ENCODE results near the gene TPPP.

The TPPP gene

DNA sequence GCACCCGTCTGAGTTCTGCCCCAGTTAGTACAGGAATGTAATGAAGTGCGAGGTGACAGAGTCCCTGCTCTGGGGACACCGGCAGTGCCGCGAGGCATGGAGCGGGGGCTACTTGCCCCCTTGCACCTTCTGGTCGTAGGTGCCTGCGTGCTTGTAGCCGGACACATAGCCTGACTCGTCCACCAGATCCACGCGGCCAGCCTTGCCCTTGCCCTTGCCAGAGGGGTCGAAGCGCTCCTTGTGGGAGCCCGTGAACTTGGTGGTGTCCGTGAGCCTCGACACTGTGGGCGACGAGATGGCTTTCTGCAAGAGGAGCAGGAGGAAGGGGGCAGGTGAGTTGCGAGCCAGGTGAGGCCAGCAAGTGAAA, 28.2 kb downstream of the TPPP start:
- Histone ChIP-seq H3K36me3 (ENCODE audit: insufficient read depth, insufficient read length, low read length) (peaks cover 72% of the 10 kb centered on the region), H3K9ac (ENCODE audit: insufficient read length, low read depth) (no peak overlapping the region), H3K4me3 (ENCODE audit: insufficient read length, low read depth) (no peak overlapping the region), H3K4me1 (ENCODE audit: insufficient read depth, insufficient read length) (peaks cover 5% of the 10 kb centered on the region), H3K9me3 (ENCODE audit: insufficient read depth, low read length) (no peaks in the 10 kb centered on the region), H3K27me3 (ENCODE audit: insufficient read depth, insufficient read length) (no peaks in the 10 kb centered on the region)
- TF ChIP-seq SUZ12 (IDR thresholded peaks at IDR 0.05; ENCODE audit: extremely low read depth, insufficient read depth, insufficient read length) (no peak), ZNF274 (IDR thresholded peaks at IDR 0.05; ENCODE audit: low read depth, low read length) (no peak), YY1 (IDR thresholded peaks at IDR 0.05; ENCODE audit: insufficient read depth, insufficient read length) (no peak)
- no peak for DNase-seq (ENCODE audit: low read depth, low spot score)

DNA sequence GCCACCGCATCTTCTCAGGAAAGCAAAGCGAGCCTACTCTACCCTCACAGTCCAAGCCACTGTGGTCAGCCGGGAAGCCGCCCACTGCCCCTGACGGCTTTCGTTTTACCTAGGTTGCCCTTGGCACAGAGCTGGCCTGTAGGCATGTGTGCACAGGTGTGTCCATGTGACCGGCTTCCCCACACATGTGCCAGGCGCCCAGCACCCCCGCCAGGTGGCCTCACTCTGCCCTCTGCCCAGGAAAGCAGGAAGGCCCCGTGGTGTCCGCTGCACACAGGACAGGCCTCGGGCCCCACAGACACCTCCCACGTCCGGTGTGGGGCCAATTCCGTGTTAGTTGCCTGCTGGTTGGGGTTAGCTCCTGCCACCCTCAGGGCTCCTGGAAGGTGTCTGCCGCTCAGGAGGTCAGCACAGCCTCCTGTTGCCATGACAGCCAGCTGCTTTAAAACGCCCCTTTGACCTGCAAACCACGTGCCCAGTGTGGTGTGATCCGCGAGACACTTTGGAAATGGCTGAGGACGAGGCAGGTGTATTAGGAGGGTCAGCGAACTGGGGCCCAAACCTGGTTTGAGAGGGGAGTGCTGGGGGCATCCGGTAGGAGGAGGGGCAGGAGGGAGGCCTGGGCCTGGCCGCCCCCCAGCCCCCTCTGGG, 28.7 kb downstream of the TPPP start:
- H3K4me3 ChIP-seq (ENCODE audit: insufficient read length, low read depth): no peak overlapping the region
- peaks cover 77% of the 10 kb centered on the region for H3K36me3 ChIP-seq (ENCODE audit: insufficient read depth, insufficient read length, low read length)
- H3K27me3 ChIP-seq (ENCODE audit: insufficient read depth, insufficient read length): no peaks in the 10 kb centered on the region
- no peak overlapping the region for H3K9ac ChIP-seq (ENCODE audit: insufficient read length, low read depth)
- peaks cover 3% of the 10 kb centered on the region for H3K4me1 ChIP-seq (ENCODE audit: insufficient read depth, insufficient read length)
- TF ChIP-seq ZNF274 (IDR thresholded peaks at IDR 0.05; ENCODE audit: low read depth, low read length) (no peak), YY1 (IDR thresholded peaks at IDR 0.05; ENCODE audit: insufficient read depth, insufficient read length) (no peak), SUZ12 (IDR thresholded peaks at IDR 0.05; ENCODE audit: extremely low read depth, insufficient read depth, insufficient read length) (no peak)
- H3K9me3 ChIP-seq (ENCODE audit: insufficient read depth, low read length): no peaks in the 10 kb centered on the region
- no peak for DNase-seq (ENCODE audit: low read depth, low spot score)

DNA sequence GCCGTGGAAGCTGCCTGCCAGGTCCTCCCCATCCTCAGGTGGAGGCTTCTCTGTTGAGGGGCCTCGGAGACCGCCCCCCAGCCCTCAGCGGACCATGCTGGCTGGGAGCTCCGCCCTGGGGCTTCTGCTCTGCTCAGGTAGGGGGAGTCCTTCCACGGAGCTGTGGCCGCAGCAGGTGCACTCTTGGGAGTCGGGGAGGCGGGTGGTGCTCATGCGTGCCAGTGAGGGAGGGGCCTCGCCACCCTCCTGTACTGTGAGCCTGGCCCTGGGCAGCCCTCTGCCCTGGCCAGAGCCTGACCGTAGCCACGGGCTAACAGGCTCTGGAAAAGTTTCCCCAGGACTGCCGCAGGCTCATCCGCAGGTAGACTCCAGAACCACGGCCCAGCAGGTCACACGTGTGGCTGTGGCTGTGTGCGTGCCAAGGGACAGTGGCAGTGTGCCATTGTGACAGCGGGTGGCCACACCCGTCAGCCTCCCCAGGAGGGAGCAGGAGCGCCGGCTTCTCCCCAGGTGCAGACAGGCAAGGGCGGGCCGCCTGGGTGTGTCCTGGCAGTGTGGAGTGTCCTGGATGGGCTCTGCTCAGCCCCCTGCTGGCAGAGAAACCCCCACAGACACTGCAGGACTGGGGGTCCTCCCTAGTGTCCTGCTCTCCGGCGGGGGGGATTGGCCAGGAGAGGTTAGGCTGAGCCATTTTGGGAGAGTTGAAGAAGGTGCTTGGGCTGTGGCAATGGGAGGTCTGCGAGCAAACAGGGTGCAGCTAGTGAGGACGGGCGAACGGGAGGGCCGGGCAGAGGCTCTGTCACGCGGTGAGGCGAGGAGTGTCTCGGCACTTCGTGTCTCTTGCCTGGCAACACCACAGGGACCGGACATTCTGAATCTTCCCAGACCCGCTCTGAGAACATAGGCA, 29.5 kb downstream of the TPPP start:
- peaks cover 82% of the 10 kb centered on the region for H3K36me3 ChIP-seq (ENCODE audit: insufficient read depth, insufficient read length, low read length)

DNA sequence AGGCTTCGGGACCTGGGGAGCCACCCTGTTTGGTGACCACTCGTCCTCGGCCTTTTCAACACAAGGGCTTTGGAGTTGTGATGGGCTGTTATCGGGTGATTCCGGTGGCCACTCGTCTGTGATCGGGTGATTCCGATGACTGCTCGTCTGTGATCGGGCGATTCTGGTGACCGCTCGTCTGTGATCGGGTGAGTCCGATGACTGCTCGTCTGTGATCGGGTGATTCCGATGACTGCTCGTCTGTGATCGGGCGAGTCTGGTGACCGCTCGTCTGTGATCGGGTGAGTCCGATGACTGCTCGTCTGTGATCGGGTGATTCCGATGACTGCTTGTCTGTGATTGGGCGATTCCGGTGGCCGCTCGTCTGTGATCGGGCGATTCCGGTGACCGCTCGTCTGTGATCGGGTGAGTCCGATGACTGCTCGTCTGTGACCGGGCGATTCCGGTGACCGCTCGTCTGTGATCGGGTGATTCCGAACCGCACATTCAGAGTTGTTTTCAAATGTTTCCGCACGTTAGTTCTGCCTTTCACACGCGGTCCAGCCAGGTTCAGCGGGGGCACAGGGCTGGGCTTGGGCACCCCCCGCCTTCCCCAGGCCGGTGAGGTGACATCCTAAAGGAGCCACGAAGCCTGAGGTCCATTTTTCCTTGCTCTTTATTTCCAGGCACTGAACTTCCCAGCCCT, 30.3 kb downstream of the TPPP start:
- H3K9me3 ChIP-seq (ENCODE audit: insufficient read depth, low read length): no peaks in the 10 kb centered on the region
- H3K4me3 ChIP-seq (ENCODE audit: insufficient read length, low read depth): no peak overlapping the region
- no peaks in the 10 kb centered on the region for H3K4me1 ChIP-seq (ENCODE audit: insufficient read depth, insufficient read length)
- no peak for DNase-seq (ENCODE audit: low read depth, low spot score)
- TF ChIP-seq SUZ12 (IDR thresholded peaks at IDR 0.05; ENCODE audit: extremely low read depth, insufficient read depth, insufficient read length) (no peak), ZNF274 (IDR thresholded peaks at IDR 0.05; ENCODE audit: low read depth, low read length) (no peak), YY1 (IDR thresholded peaks at IDR 0.05; ENCODE audit: insufficient read depth, insufficient read length) (no peak)
- H3K36me3 ChIP-seq (ENCODE audit: insufficient read depth, insufficient read length, low read length): peaks cover 80% of the 10 kb centered on the region
- H3K9ac ChIP-seq (ENCODE audit: insufficient read length, low read depth): no peak overlapping the region
- no peaks in the 10 kb centered on the region for H3K27me3 ChIP-seq (ENCODE audit: insufficient read depth, insufficient read length)

More for the DNA sequence above, 29.5 kb downstream of the TPPP start:
- Histone ChIP-seq H3K9ac (ENCODE audit: insufficient read length, low read depth) (no peak overlapping the region), H3K27me3 (ENCODE audit: insufficient read depth, insufficient read length) (no peaks in the 10 kb centered on the region), H3K9me3 (ENCODE audit: insufficient read depth, low read length) (no peaks in the 10 kb centered on the region), H3K4me3 (ENCODE audit: insufficient read length, low read depth) (no peak overlapping the region), H3K4me1 (ENCODE audit: insufficient read depth, insufficient read length) (no peaks in the 10 kb centered on the region)
- DNase-seq (ENCODE audit: low read depth, low spot score): no peak
- no peak for TF ChIP-seq ZNF274 (IDR thresholded peaks at IDR 0.05; ENCODE audit: low read depth, low read length)
- TF ChIP-seq YY1 (IDR thresholded peaks at IDR 0.05; ENCODE audit: insufficient read depth, insufficient read length): no peak
- TF ChIP-seq SUZ12 (IDR thresholded peaks at IDR 0.05; ENCODE audit: extremely low read depth, insufficient read depth, insufficient read length): no peak

DNA sequence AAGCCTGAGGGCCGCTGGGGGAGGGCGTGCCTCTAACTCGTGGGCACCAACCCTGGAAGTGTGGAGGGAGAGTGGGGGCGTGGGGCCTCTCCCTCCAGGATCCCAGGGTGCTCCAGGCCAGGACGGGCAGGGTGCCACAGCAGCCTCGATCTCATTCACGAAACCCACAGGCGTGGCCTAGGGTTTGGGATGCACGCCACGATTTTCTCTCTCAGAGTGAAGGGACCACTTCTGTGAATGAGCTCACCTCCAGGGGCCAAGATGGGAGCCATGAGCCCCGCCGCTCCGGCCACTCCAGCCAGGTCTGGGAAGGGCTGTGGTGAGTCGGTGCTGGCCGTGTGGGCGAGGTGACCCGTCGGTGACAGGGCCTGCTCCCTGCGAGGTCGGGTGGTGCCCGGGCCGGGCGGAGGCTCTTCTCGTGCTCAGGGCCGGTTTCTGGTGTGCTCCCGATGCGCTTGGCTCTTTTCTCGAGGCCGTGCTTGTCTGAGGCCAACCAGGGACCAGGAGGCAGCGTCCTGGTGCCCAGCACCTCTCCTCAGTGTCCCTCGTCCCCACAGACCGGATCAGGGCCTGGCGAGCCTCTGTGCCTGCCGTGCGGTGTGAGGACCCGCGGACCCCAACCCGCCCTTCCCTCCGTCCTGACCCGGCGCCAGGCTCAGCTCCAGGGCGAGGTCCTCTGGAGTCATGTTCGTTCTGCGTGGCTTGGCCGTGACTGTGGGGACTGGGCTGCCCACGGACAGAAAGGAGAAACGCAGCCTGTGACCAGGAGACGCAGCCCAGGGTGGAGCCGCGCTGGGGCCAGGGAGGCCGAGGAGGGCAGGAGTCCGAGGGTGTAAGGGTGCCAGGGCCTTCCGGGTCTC, 31.0 kb downstream of the TPPP start:
- H3K9ac ChIP-seq (ENCODE audit: insufficient read length, low read depth): no peak overlapping the region
- peaks cover 81% of the 10 kb centered on the region for H3K36me3 ChIP-seq (ENCODE audit: insufficient read depth, insufficient read length, low read length)
- TF ChIP-seq SUZ12 (IDR thresholded peaks at IDR 0.05; ENCODE audit: extremely low read depth, insufficient read depth, insufficient read length) (no peak), ZNF274 (IDR thresholded peaks at IDR 0.05; ENCODE audit: low read depth, low read length) (no peak), YY1 (IDR thresholded peaks at IDR 0.05; ENCODE audit: insufficient read depth, insufficient read length) (no peak)
- no peaks in the 10 kb centered on the region for H3K4me1 ChIP-seq (ENCODE audit: insufficient read depth, insufficient read length)
- H3K27me3 ChIP-seq (ENCODE audit: insufficient read depth, insufficient read length): no peaks in the 10 kb centered on the region
- DNase-seq (ENCODE audit: low read depth, low spot score): no peak
- no peak overlapping the region for H3K4me3 ChIP-seq (ENCODE audit: insufficient read length, low read depth)
- H3K9me3 ChIP-seq (ENCODE audit: insufficient read depth, low read length): no peaks in the 10 kb centered on the region

DNA sequence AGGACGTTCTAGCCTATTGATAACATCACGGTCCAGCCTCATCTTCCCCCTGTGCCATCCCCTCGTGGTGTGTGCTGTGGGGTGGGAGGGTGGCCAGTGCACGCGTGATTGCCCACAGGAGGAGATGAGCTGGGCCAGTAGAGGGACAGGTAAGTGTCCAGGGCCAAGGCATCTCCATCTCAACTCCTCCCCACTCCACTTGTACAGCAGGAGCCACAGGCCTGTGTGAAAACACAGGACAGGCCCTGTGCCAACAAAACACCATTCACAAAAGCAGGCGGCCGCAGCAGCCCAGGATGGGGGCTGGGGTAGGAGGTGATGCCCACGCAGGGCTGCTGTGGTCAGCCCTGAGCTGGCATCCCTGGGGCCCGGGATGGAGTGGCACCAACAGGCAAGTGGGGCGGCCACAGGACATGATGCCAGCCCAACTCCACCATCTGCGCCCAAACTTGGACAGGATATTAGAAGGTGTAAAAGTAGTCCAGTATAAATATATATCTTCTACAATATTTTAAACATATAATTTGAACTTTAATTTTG, 32.6 kb downstream of the TPPP start:
- no peaks in the 10 kb centered on the region for H3K27me3 ChIP-seq (ENCODE audit: insufficient read depth, insufficient read length)
- DNase-seq (ENCODE audit: low read depth, low spot score): no peak
- TF ChIP-seq ZNF274 (IDR thresholded peaks at IDR 0.05; ENCODE audit: low read depth, low read length): no peak
- TF ChIP-seq SUZ12 (IDR thresholded peaks at IDR 0.05; ENCODE audit: extremely low read depth, insufficient read depth, insufficient read length): no peak
- no peaks in the 10 kb centered on the region for H3K4me1 ChIP-seq (ENCODE audit: insufficient read depth, insufficient read length)
- H3K36me3 ChIP-seq (ENCODE audit: insufficient read depth, insufficient read length, low read length): peaks cover 80% of the 10 kb centered on the region
- H3K9ac ChIP-seq (ENCODE audit: insufficient read length, low read depth): no peak overlapping the region
- no peak overlapping the region for H3K4me3 ChIP-seq (ENCODE audit: insufficient read length, low read depth)
- H3K9me3 ChIP-seq (ENCODE audit: insufficient read depth, low read length): no peaks in the 10 kb centered on the region
